ENCODE data around the gene RNF222.

Gene RNF222

GRCh38 chr17:8397636-8398035 lies at the start of gene RNF222:
TSS of gene RNF222 (minus strand) at chr17:8397827. CDS start at chr17:8393461, 4,366 bp downstream.
- no peaks in the 10 kb centered on the region for H3K27me3 ChIP-seq (ENCODE audit: insufficient read depth, low read length, poor library complexity)
- H3K36me3 ChIP-seq (ENCODE audit: insufficient read depth, low read length) = no peaks in the 10 kb centered on the region
- H3K27ac ChIP-seq (ENCODE audit: low read length) = no peak within 1 kb of the TSS
- H4K20me1 ChIP-seq (ENCODE audit: insufficient read depth, low read length) = no peaks in the 10 kb centered on the region
- ATAC-seq (ENCODE audit: insufficient read depth, low read depth) = no peak
- DNase-seq = no peak
- TF ChIP-seq EZH2 (IDR thresholded peaks at IDR 0.05; ENCODE audit: borderline replicate concordance, low read depth, low read length, severe bottlenecking) = no peak
- TF ChIP-seq CTCF (IDR thresholded peaks at IDR 0.05; ENCODE audit: borderline replicate concordance, extremely low read depth, low read length, poor library complexity, severe bottlenecking) = no peak
- H3K4me1 ChIP-seq (ENCODE audit: insufficient read depth, low read length) = no peaks in the 10 kb centered on the region
- H3K9me3 ChIP-seq (ENCODE audit: insufficient read depth, low read length, severe bottlenecking) = no peaks in the 10 kb centered on the region
- H3K9ac ChIP-seq (ENCODE audit: low read depth, low read length) = no peak within 1 kb of the TSS
- no peaks in the 10 kb centered on the region for H3K79me2 ChIP-seq (ENCODE audit: insufficient read depth, low read length)
- no peak within 1 kb of the TSS for H3K4me3 ChIP-seq (ENCODE audit: low read depth in 1 of 2, low read length in 2 of 2)
- H3K4me2 ChIP-seq (ENCODE audit: insufficient read depth, low read length) = no peak within 1 kb of the TSS
- H2AFZ ChIP-seq (ENCODE audit: low read depth, low read length) = no peak within 1 kb of the TSS

GRCh38 chr17:8445536-8445935 lies 47.9 kb upstream of the RNF222 start:
- no peaks in the 10 kb centered on the region for H3K27me3 ChIP-seq (ENCODE audit: insufficient read depth, low read length, poor library complexity)

GRCh38 chr17:8444494-8444893 lies 46.9 kb upstream of the RNF222 start:
- no peak for ATAC-seq (ENCODE audit: insufficient read depth, low read depth)
- H2AFZ ChIP-seq (ENCODE audit: low read depth, low read length) = no peak overlapping the region
- peaks cover 2% of the 10 kb centered on the region for H3K4me1 ChIP-seq (ENCODE audit: insufficient read depth, low read length)
- H3K36me3 ChIP-seq (ENCODE audit: insufficient read depth, low read length) = peaks cover 63% of the 10 kb centered on the region
- H3K9ac ChIP-seq (ENCODE audit: low read depth, low read length) = no peak overlapping the region
- H3K27me3 ChIP-seq (ENCODE audit: insufficient read depth, low read length, poor library complexity) = no peaks in the 10 kb centered on the region
- peaks cover 42% of the 10 kb centered on the region for H3K79me2 ChIP-seq (ENCODE audit: insufficient read depth, low read length)
- TF ChIP-seq EZH2 (IDR thresholded peaks at IDR 0.05; ENCODE audit: borderline replicate concordance, low read depth, low read length, severe bottlenecking) (no peak), CTCF (IDR thresholded peaks at IDR 0.05; ENCODE audit: borderline replicate concordance, extremely low read depth, low read length, poor library complexity, severe bottlenecking) (no peak)
- H3K4me3 ChIP-seq (ENCODE audit: low read depth in 1 of 2, low read length in 2 of 2) = no peak overlapping the region
- H3K4me2 ChIP-seq (ENCODE audit: insufficient read depth, low read length) = no peak overlapping the region
- no peaks in the 10 kb centered on the region for H3K9me3 ChIP-seq (ENCODE audit: insufficient read depth, low read length, severe bottlenecking)
- H3K27ac ChIP-seq (ENCODE audit: low read length) = no peak overlapping the region
- peaks cover 12% of the 10 kb centered on the region; the same call in 1 of the 2 replicates for H4K20me1 ChIP-seq (ENCODE audit: insufficient read depth, low read length)
- DNase-seq = no peak

More at GRCh38 chr17:8445536-8445935, 47.9 kb upstream of the RNF222 start:
- H2AFZ ChIP-seq (ENCODE audit: low read depth, low read length) = no peak overlapping the region
- no peak overlapping the region for H3K27ac ChIP-seq (ENCODE audit: low read length)
- H4K20me1 ChIP-seq (ENCODE audit: insufficient read depth, low read length) = peaks cover 12% of the 10 kb centered on the region; the same call in 1 of the 2 replicates
- H3K9me3 ChIP-seq (ENCODE audit: insufficient read depth, low read length, severe bottlenecking) = no peaks in the 10 kb centered on the region
- no peak overlapping the region for H3K4me3 ChIP-seq (ENCODE audit: low read depth in 1 of 2, low read length in 2 of 2)
- DNase-seq (no peak), ATAC-seq (ENCODE audit: insufficient read depth, low read depth) (no peak)
- TF ChIP-seq CTCF (IDR thresholded peaks at IDR 0.05; ENCODE audit: borderline replicate concordance, extremely low read depth, low read length, poor library complexity, severe bottlenecking) (no peak), EZH2 (IDR thresholded peaks at IDR 0.05; ENCODE audit: borderline replicate concordance, low read depth, low read length, severe bottlenecking) (no peak)
- H3K9ac ChIP-seq (ENCODE audit: low read depth, low read length) = no peak overlapping the region
- peaks cover 2% of the 10 kb centered on the region for H3K4me1 ChIP-seq (ENCODE audit: insufficient read depth, low read length)
- peaks cover 32% of the 10 kb centered on the region for H3K79me2 ChIP-seq (ENCODE audit: insufficient read depth, low read length)
- H3K4me2 ChIP-seq (ENCODE audit: insufficient read depth, low read length) = no peak overlapping the region
- peaks cover 62% of the 10 kb centered on the region for H3K36me3 ChIP-seq (ENCODE audit: insufficient read depth, low read length)

- H4K20me1 ChIP-seq (ENCODE audit: insufficient read depth, low read length) = peaks cover 12% of the 10 kb centered on the region; the same call in 1 of the 2 replicates
- no peak overlapping the region for H3K9ac ChIP-seq (ENCODE audit: low read depth, low read length)
- H3K27ac ChIP-seq (ENCODE audit: low read length) = no peak overlapping the region
- no peak overlapping the region for H3K4me2 ChIP-seq (ENCODE audit: insufficient read depth, low read length)
- TF ChIP-seq EZH2 (IDR thresholded peaks at IDR 0.05; ENCODE audit: borderline replicate concordance, low read depth, low read length, severe bottlenecking) (no peak), CTCF (IDR thresholded peaks at IDR 0.05; ENCODE audit: borderline replicate concordance, extremely low read depth, low read length, poor library complexity, severe bottlenecking) (no peak)
- H3K9me3 ChIP-seq (ENCODE audit: insufficient read depth, low read length, severe bottlenecking) = no peaks in the 10 kb centered on the region
- ATAC-seq (ENCODE audit: insufficient read depth, low read depth) (no peak), DNase-seq (no peak)
- no peak overlapping the region for H3K4me3 ChIP-seq (ENCODE audit: low read depth in 1 of 2, low read length in 2 of 2)
- no peak overlapping the region for H2AFZ ChIP-seq (ENCODE audit: low read depth, low read length)
- peaks cover 49% of the 10 kb centered on the region for H3K79me2 ChIP-seq (ENCODE audit: insufficient read depth, low read length)
- no peaks in the 10 kb centered on the region for H3K27me3 ChIP-seq (ENCODE audit: insufficient read depth, low read length, poor library complexity)
- peaks cover 58% of the 10 kb centered on the region for H3K36me3 ChIP-seq (ENCODE audit: insufficient read depth, low read length)
- peaks cover 2% of the 10 kb centered on the region for H3K4me1 ChIP-seq (ENCODE audit: insufficient read depth, low read length)
Observed at GRCh38 chr17:8443756-8444155, 46.1 kb upstream of the RNF222 start.
